Measurements from ENCODE around the gene CSTF1. TPM values are rescaled to one million over a fixed set of nuclear protein-coding genes. Genes with fewer than 3 reads are reported as not detected.

CSTF1 gene
- total RNA-seq, 2 donors from 2014 or later = 16.4 to 22.8 TPM

DNA sequence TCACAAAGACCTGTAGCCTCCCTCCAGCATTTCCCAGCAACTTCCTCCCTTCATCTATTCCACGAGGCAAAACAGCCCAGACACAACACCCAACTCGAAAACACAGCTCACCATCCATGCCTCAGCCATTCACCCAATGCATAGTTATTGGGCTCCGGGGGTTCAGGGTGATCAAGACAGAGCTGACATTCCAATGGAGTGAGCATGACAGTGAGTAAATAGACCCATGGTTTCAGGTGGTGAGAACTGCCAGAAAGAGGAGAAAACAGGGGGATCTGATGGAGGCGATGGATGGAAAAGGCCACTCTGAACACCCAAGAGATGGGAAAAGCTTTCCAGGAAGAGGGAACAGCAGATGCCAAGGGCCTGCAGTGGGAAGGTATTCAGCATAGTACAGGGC lies 25.5 kb downstream of the CSTF1 start:
- H3K27ac ChIP-seq = peak overlapping the region; percentile 56 to 61
- no peaks in the 10 kb centered on the region for H3K36me3 ChIP-seq
- H3K4me3 ChIP-seq = no peak overlapping the region
- H3K9me3 ChIP-seq = no peaks in the 10 kb centered on the region
- no peak for TF ChIP-seq CTCF (IDR thresholded peaks at IDR 0.05)
- peak; percentile 30 for DNase-seq (ENCODE audit: low spot score)
- H3K27me3 ChIP-seq = no peaks in the 10 kb centered on the region
- peaks cover 0 to 11% of the 10 kb centered on the region in 2 donors for H3K4me1 ChIP-seq

DNA sequence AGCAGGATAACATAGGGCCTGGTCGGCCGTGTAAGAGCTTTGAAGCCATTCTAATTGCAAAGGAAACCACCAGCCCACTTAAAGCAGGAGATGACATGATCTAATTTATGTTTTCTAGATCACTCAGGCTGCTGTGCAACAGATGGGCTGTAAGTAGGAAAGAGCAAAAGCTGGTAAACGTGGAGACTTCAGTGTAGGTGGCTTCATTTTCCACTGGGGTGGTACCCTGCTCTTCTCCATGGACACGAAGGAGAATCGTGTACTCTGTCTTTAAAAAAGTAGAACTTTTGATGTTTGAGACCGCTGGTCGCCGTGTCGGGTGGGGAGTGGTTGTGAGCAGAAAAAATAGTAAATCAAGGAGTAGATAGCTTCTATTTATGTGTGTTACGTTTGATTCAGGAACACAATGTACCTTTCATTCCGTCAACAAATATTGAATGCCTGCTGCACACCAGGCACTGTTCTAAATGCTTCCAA lies 26.0 kb downstream of the CSTF1 start:
- H3K27ac ChIP-seq = peak overlapping the region; percentile 56 to 61
- no peak overlapping the region for H3K4me3 ChIP-seq
- H3K27me3 ChIP-seq = no peaks in the 10 kb centered on the region
- H3K36me3 ChIP-seq = no peaks in the 10 kb centered on the region
- peaks cover 0 to 12% of the 10 kb centered on the region in 2 donors for H3K4me1 ChIP-seq
- no peak for TF ChIP-seq CTCF (IDR thresholded peaks at IDR 0.05)
- H3K9me3 ChIP-seq = no peaks in the 10 kb centered on the region
- peak; percentile 51 for DNase-seq (ENCODE audit: low spot score)

- peaks cover 0 to 12% of the 10 kb centered on the region in 2 donors for H3K4me1 ChIP-seq
- no peak for TF ChIP-seq CTCF (IDR thresholded peaks at IDR 0.05)
- H3K4me3 ChIP-seq = no peak overlapping the region
- no peak for DNase-seq (ENCODE audit: low spot score)
- no peaks in the 10 kb centered on the region for H3K9me3 ChIP-seq
- H3K27ac ChIP-seq = peak overlapping the region in 1 of 2 donors; percentile 61
- no peaks in the 10 kb centered on the region for H3K36me3 ChIP-seq
- no peaks in the 10 kb centered on the region for H3K27me3 ChIP-seq
Observed at GRCh38 chr20:56420028-56420427, 27.6 kb downstream of the CSTF1 start.

DNA sequence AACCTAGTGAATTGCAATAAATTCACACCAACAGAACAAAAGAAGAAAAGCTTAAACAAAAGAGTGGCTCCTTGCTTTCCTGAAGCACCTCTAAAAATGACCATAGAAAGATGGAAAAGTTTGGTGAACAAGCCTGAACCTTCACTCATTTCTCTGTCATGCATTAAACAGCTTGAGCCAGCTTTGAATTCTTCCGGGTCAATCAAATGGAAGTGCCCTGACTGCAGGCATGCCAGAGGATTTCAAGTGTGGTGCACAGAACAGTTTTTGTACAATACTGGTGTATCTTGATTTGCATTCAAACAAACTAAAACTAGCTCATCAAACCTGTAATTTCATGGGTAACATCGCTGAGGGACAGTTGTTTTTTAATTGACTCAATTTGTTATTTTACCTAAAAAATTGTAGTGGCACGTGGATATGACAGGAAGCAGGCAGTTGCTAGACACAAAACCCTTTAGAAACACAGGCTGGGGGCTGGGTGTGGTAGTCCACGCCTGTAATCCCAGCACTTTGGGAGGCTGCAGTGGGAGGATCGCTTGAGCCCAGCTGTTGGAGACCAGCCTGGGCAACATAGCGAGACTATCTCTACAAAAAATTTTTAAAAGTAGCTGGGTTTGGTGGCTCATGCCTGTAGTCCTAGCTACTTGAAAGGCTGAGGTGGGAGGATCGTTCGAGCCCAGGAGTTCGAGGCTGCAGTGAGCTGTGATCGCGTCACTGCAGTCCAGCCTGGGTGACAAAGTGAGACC lies 28.7 kb downstream of the CSTF1 start:
- Histone ChIP-seq H3K27ac (no peak overlapping the region), H3K4me3 (no peak overlapping the region), H3K36me3 (no peaks in the 10 kb centered on the region), H3K27me3 (no peaks in the 10 kb centered on the region), H3K9me3 (no peaks in the 10 kb centered on the region), H3K4me1 (peaks cover 0 to 12% of the 10 kb centered on the region in 2 donors)
- TF ChIP-seq CTCF (IDR thresholded peaks at IDR 0.05) = no peak
- no peak for DNase-seq (ENCODE audit: low spot score)

DNA sequence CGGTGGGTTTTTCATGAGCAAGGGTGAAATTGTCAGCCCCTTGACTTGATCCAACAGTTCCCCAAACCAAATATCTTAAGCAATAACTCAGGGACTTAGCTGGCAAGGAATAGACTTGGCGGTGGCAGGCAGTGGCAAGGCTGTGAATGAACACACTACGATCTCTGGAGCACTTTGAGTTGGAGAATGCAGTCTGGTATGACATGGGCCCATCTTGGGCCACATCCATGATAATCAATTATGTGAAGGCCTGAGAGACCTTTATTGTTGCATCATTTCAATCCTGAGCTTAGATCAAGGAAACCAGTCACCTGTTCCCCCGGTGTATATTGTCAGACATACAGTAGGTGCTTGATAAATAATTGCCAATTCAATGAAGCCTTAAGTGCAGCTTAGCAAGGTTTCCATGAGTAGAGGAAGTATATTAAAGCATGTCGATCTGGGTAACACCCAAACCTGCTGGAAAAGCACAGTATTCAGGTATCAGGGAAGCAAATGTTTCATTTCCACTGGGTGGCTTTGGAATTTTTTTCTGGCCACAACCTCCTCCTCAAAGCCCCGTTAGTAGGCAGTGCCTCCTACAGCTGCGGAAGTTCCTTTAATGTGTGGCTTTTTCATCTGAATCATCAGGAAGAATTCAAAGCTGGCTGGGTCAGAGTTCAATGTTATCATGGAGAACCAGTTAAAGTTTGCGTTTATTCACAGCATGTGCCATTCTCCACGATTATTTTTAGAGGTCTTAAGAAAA lies 29.8 kb downstream of the CSTF1 start:
- no peak overlapping the region for H3K4me3 ChIP-seq
- H3K36me3 ChIP-seq = no peaks in the 10 kb centered on the region
- H3K27ac ChIP-seq = no peak overlapping the region
- DNase-seq (ENCODE audit: low spot score) = no peak
- no peaks in the 10 kb centered on the region for H3K27me3 ChIP-seq
- TF ChIP-seq CTCF (IDR thresholded peaks at IDR 0.05) = no peak
- H3K9me3 ChIP-seq = no peaks in the 10 kb centered on the region
- H3K4me1 ChIP-seq = peaks cover 0 to 12% of the 10 kb centered on the region in 2 donors
